H1 (cell line): ENCODE results near the gene RNPS1. TPM values are rescaled to one million over a fixed set of nuclear protein-coding genes. Genes with fewer than 3 reads are reported as not detected.
A peak's percentile ranks its signal among the peaks of the same experiment; 100 is the strongest.

Experiments used
- ATF3 ChIP-seq: IDR thresholded peaks from 2 replicates; pipeline ENCODE4 v1.6.1; 2011; ENCODE audit warnings: low read depth, mild to moderate bottlenecking, low read length; ENCODE audit not compliant: insufficient read depth
- CEBPB ChIP-seq: IDR thresholded peaks from 2 replicates; pipeline ENCODE4 v1.6.1; 2012; ENCODE audit warnings: low read depth, low read length
- CHD2 ChIP-seq: IDR thresholded peaks from 2 replicates; pipeline ENCODE4 v1.6.1; 2012; ENCODE audit warnings: low read length, improper control_type of control experiment
- CHD7 ChIP-seq: fragments of 300-600 bp; sonication (generic); IDR thresholded peaks from 2 replicates; pipeline ENCODE4 v1.7.1; 2012; ENCODE audit warnings: low read length, moderate library complexity, mild to moderate bottlenecking, inconsistent platforms; ENCODE audit not compliant: insufficient replicate concordance
- CREB1 ChIP-seq: IDR thresholded peaks from 2 replicates; pipeline ENCODE4 v1.6.1; 2012; ENCODE audit warnings: inconsistent platforms
- EP300 ChIP-seq, 2 experiments: IDR thresholded peaks; 1 replicate in 1 of 2; 2 replicates in 1 of 2; pipeline ENCODE4 v1.6.1; 2011 to 2012; ENCODE audit warnings: low read depth in 2 of 2, low read length in 2 of 2, mild to moderate bottlenecking in 2 of 2, borderline replicate concordance in 1 of 2, inconsistent platforms in 1 of 2, moderate library complexity in 1 of 2
- FOSL1 ChIP-seq: IDR thresholded peaks from 2 replicates; pipeline ENCODE4 v1.6.1; 2011; ENCODE audit warnings: mild to moderate bottlenecking, low read depth, low read length, moderate library complexity; ENCODE audit not compliant: insufficient read depth
- NANOG ChIP-seq: IDR thresholded peaks from 2 replicates; pipeline ENCODE4 v1.6.1; 2011; ENCODE audit warnings: low read length, low read depth, mild to moderate bottlenecking, inconsistent platforms; ENCODE audit not compliant: insufficient read depth, poor library complexity, severe bottlenecking
- RNF2 ChIP-seq: fragments of 200-900, 300-1000 bp; sonication (generic); IDR thresholded peaks from 2 replicates; pipeline ENCODE4 v1.7.1; 2016; ENCODE audit warnings: borderline replicate concordance, low read depth, mild to moderate bottlenecking, antibody characterized with exemption, low read length; ENCODE audit not compliant: poor library complexity, severe bottlenecking; ENCODE audit errors: missing control alignments
- polyA plus RNA-seq, 7 experiments: library from polyadenylated mRNA; depleted of rRNA in 3 of 7; stranded (reverse) in 5 of 7; unstranded in 2 of 7; fragments of >200 nt in 5 of 7; fragments of 200-250 nt in 2 of 7; gene quantifications; 1 replicate in 5 of 7; 2 replicates in 1 of 7; 4 replicates in 1 of 7; pipeline versions ENCODE4 v1.2.1 to v1.2.3, GENCODE V29; 2011 to 2013; ENCODE audit warnings: missing spikeins in 2 of 7, mixed read lengths in 2 of 7
- total RNA-seq: library from RNA; stranded (reverse); fragmentation: NEBNext Ultra II Directional; extraction: Animal tissue kit (Norgen Biotek cat#: 25700); gene quantifications from 2 replicates; pipeline ENCODE4 v1.2.1, GENCODE V29; 2021

The RNPS1 gene
- total and polyA plus RNA-seq, 2 of the 8 experiments (the other 6 are each of a cell fraction or from before 2014, with no cell fraction given) = 330 to 350 TPM

GRCh38 chr16:2223221-2223941 is 44.5 kb downstream of the RNPS1 start, which contains the start of gene E4F1 (continued):
- TF ChIP-seq EP300 (IDR thresholded peaks at IDR 0.05; ENCODE audit: borderline replicate concordance in 1 of 2, low read depth in 2 of 2, low read length in 2 of 2) (peak in 1 of 2 experiments; percentile 48; a peak in 1 of 3 replicates), RNF2 (no peak), CHD7 (no peak), ATF3 (peak; percentile 96), CEBPB (peak; percentile 92), CREB1 (peak; percentile 97), FOSL1 (no peak), CHD2 (peak; percentile 85), NANOG (no peak)
